Measurements from ENCODE around the gene PRDM16. TPM values are rescaled to one million over a fixed set of nuclear protein-coding genes. Genes with fewer than 3 reads are reported as not detected.

The PRDM16 gene
- total and polyA plus RNA-seq, 2 of the 13 experiments (the other 11 are each of a cell fraction or from before 2014, with no cell fraction given): 0.15 to 0.81 TPM

GRCh38 chr1:3119725-3120124 lies 50.7 kb downstream of the PRDM16 start (continued):
- TF ChIP-seq PATZ1 (CRISPR knock-in tag; IDR thresholded peaks at IDR 0.05) (peak; percentile 65), THAP8 (CRISPR knock-in tag; IDR thresholded peaks at IDR 0.05; ENCODE audit: borderline replicate concordance) (no peak), ZNF17 (CRISPR knock-in tag; IDR thresholded peaks at IDR 0.05) (no peak), KAT2B (IDR thresholded peaks at IDR 0.05; ENCODE audit: borderline replicate concordance, low read depth, low read length) (no peak), IKZF5 (CRISPR knock-in tag; IDR thresholded peaks at IDR 0.05) (no peak), ZFP36 (IDR thresholded peaks at IDR 0.05; ENCODE audit: borderline replicate concordance, low read depth, low read length, partially characterized antibody) (no peak), KLF13 (CRISPR knock-in tag; IDR thresholded peaks at IDR 0.05) (no peak), ELF4 (CRISPR knock-in tag; IDR thresholded peaks at IDR 0.05; ENCODE audit: borderline replicate concordance) (no peak), ZNF550 (CRISPR knock-in tag; IDR thresholded peaks at IDR 0.05; ENCODE audit: borderline replicate concordance) (no peak), ZNF362 (CRISPR knock-in tag; IDR thresholded peaks at IDR 0.05; ENCODE audit: borderline replicate concordance) (no peak)
